GM21619 (cell line): ENCODE data around the gene P2RX3.

Source experiments
- ATAC-seq: cut with Tn5 transposase; IDR thresholded peaks from one replicate; pipeline ENCODE4 v1.9.1; 2021; ENCODE audit not compliant: unreplicated experiment

The P2RX3 gene

DNA sequence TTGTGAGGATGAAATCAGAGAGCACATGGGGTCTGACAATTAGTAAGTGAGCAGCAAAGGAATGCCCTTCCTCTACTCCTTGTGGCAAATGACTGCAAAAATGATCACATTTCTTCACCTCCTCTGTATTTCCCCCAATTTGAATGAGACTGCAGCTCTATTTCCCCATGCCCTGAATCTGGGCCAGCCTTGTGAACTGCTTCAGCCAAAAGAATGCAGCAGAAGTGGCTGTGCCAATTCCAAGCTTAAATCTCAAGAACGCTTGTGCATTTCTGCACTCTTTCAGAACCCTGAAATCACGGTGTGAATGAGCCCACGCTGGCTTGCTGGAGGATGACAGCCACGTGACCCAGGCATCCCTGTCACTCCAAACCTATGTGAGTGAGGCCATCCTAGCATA is 78.9 kb downstream of the P2RX3 start:
- ATAC-seq = no peak

- ATAC-seq = no peak
Observed at GRCh38 chr11:57418131-57418530, 80.0 kb downstream of the P2RX3 start.

- ATAC-seq = no peak
Observed at GRCh38 chr11:57419146-57419545, 81.0 kb downstream of the P2RX3 start.

GRCh38 chr11:57421066-57421465 is 82.9 kb downstream of the P2RX3 start:
- no peak for ATAC-seq

- ATAC-seq = no peak
Observed at GRCh38 chr11:57421805-57422204, 83.7 kb downstream of the P2RX3 start.
